Esophagus squamous epithelium (tissue), 5 donors: ENCODE data around the gene AHNAK. TPM values are rescaled to one million over a fixed set of nuclear protein-coding genes. Genes with fewer than 3 reads are reported as not detected.

Experiments
- DNase-seq: peaks from one replicate; lab custom pipeline; 2025; lab: John Stamatoyannopoulos, UW
- H3K27ac ChIP-seq, 4 donors: fragments of 200-600 bp; sonication (generic); one replicate each; pipeline ENCODE4 v1.5.1; 2016 to 2019; ENCODE audit warnings: mild to moderate bottlenecking in 1 of 4
- H3K27me3 ChIP-seq, 4 donors: fragments of 200-600 bp; sonication (generic); 1 replicate in 3 of 4; 2 replicates in 1 of 4; pipeline versions ENCODE4 v1.5.1 to v1.6.0; 2017 to 2021; ENCODE audit warnings: antibody characterized with exemption in 1 of 4
- H3K36me3 ChIP-seq, 3 donors: fragments of 200-600 bp; sonication (generic); one replicate each; pipeline ENCODE4 v1.5.1; 2016 to 2019
- H3K4me1 ChIP-seq, 3 donors: fragments of 200-600 bp; sonication (generic); one replicate each; pipeline ENCODE4 v1.5.1; 2017 to 2019
- H3K4me3 ChIP-seq, 4 donors: fragments of 200-600 bp; sonication (generic); 1 replicate in 3 of 4; 2 replicates in 1 of 4; pipeline ENCODE4 v1.5.1; 2016 to 2019; ENCODE audit warnings: mild to moderate bottlenecking in 2 of 4, moderate library complexity in 1 of 4
- H3K9me3 ChIP-seq, 3 donors: fragments of 200-600 bp; sonication (generic); one replicate each; pipeline ENCODE4 v1.5.1; 2016 to 2019
- CTCF ChIP-seq, 6 experiments: fragments of 450-650 bp in 4 of 6; fragments of 200-600 bp in 2 of 6; sonication (generic) in 2 of 6; IDR thresholded peaks; one replicate each; pipeline ENCODE4 v1.5.1; 2016 to 2019; ENCODE audit warnings: antibody characterized with exemption in 6 of 6, mild to moderate bottlenecking in 4 of 6, moderate library complexity in 4 of 6
- POLR2A ChIP-seq, 4 donors: fragments of 450-650 bp; IDR thresholded peaks; one replicate each; pipeline ENCODE4 v1.6.1; 2017; ENCODE audit warnings: antibody characterized with exemption in 4 of 4, mild to moderate bottlenecking in 4 of 4, moderate library complexity in 3 of 4
- WGBS, 2 donors: methylation state at CpG; one replicate each; pipeline ENCODE4 v1.1.5; 2018; 5-methylcytosine and 5-hydroxymethylcytosine counted together
- intact Hi-C: fragments of 100-400 bp; cut with DNase I; formaldehyde crosslinking; loops from one replicate; pipeline ENCODE4 v1.15.0; 2022
- total RNA-seq, 4 donors: library from RNA; depleted of rRNA; stranded (reverse); fragments of >200 nt; gene quantifications; one replicate each; pipeline ENCODE4 v1.1.0, GENCODE V29; 2016
- donor health status: DM: yes; HTN: yes; CAD: no.

Gene AHNAK
- total RNA-seq, 4 donors from 2014 or later: 695 to 1,250 (median 954) TPM

GRCh38 chr11:62580959-62581715 is 34.5 kb upstream of the AHNAK start:
- TF ChIP-seq CTCF (IDR thresholded peaks at IDR 0.05): no peak
- no peak for TF ChIP-seq POLR2A (IDR thresholded peaks at IDR 0.05)
- Histone ChIP-seq H3K27me3 (no peaks in the 10 kb centered on the region), H3K4me3 (no peak overlapping the region), H3K4me1 (peaks cover 4 to 24% (median 5%) of the 10 kb centered on the region in 3 donors), H3K9me3 (no peaks in the 10 kb centered on the region), H3K27ac (no peak overlapping the region), H3K36me3 (peaks cover 0 to 95% (median 9%) of the 10 kb centered on the region in 3 donors)
- DNase-seq: no peak
- intact Hi-C loops: no loop called here
- 89 to 93% methylated on average over 11 of the region's 18 CpGs for WGBS, 2 donors

- no peak for TF ChIP-seq POLR2A (IDR thresholded peaks at IDR 0.05)
- TF ChIP-seq CTCF (IDR thresholded peaks at IDR 0.05): no peak
- H3K27me3 ChIP-seq: no peaks in the 10 kb centered on the region
- H3K27ac ChIP-seq: no peak overlapping the region
- intact Hi-C loops: no loop called here
- 82 to 88% methylated on average over 2 of the region's 2 CpGs for WGBS, 2 donors
- H3K4me3 ChIP-seq: no peak overlapping the region
- no peaks in the 10 kb centered on the region for H3K9me3 ChIP-seq
- no peak for DNase-seq
- H3K36me3 ChIP-seq: peaks cover 0 to 86% (median 9%) of the 10 kb centered on the region in 3 donors
- peaks cover 21 to 34% (median 23%) of the 10 kb centered on the region in 3 donors for H3K4me1 ChIP-seq
These were observed 32.6 kb upstream of the AHNAK start for GRCh38 chr11:62579252-62579651.

GRCh38 chr11:62578541-62578940 is 31.9 kb upstream of the AHNAK start:
- Histone ChIP-seq H3K27me3 (no peaks in the 10 kb centered on the region), H3K27ac (no peak overlapping the region), H3K36me3 (peaks cover 0 to 79% (median 9%) of the 10 kb centered on the region in 3 donors), H3K9me3 (no peaks in the 10 kb centered on the region), H3K4me1 (peaks cover 21 to 35% (median 23%) of the 10 kb centered on the region in 3 donors), H3K4me3 (no peak overlapping the region)
- no peak for DNase-seq
- intact Hi-C loops: no loop called here
- 95 to 100% methylated on average over 3 to 11 of the region's 11 CpGs for WGBS, 2 donors
- TF ChIP-seq CTCF (IDR thresholded peaks at IDR 0.05): no peak
- TF ChIP-seq POLR2A (IDR thresholded peaks at IDR 0.05): no peak

- DNase-seq: no peak
- TF ChIP-seq CTCF (IDR thresholded peaks at IDR 0.05) (no peak), POLR2A (IDR thresholded peaks at IDR 0.05) (no peak)
- H3K27me3 ChIP-seq: no peaks in the 10 kb centered on the region
- whole genome bisulfite sequencing, 2 donors: 64 to 67% methylated on average over 6 to 12 of the region's 12 CpGs
- no peaks in the 10 kb centered on the region for H3K9me3 ChIP-seq
- H3K4me1 ChIP-seq: peaks cover 24 to 45% (median 30%) of the 10 kb centered on the region in 3 donors
- H3K4me3 ChIP-seq: peak overlapping the region in 1 of 4 donors; percentile 7
- intact Hi-C loops: no loop called here
- peak overlapping the region; percentile 38 to 96 (median 93) for H3K27ac ChIP-seq
- peaks cover 0 to 73% (median 9%) of the 10 kb centered on the region in 3 donors for H3K36me3 ChIP-seq
These were observed 30.6 kb upstream of the AHNAK start for GRCh38 chr11:62577046-62577714.

- no peak overlapping the region for H3K4me3 ChIP-seq
- 83 to 100% methylated on average over 2 to 8 of the region's 14 CpGs for WGBS, 2 donors
- no peaks in the 10 kb centered on the region for H3K9me3 ChIP-seq
- intact Hi-C loops: no loop called here
- no peaks in the 10 kb centered on the region for H3K27me3 ChIP-seq
- DNase-seq: no peak
- TF ChIP-seq CTCF (IDR thresholded peaks at IDR 0.05) (no peak), POLR2A (IDR thresholded peaks at IDR 0.05) (no peak)
- peaks cover 0 to 73% (median 20%) of the 10 kb centered on the region in 3 donors for H3K36me3 ChIP-seq
- peaks cover 24 to 59% (median 35%) of the 10 kb centered on the region in 3 donors for H3K4me1 ChIP-seq
- H3K27ac ChIP-seq: peak overlapping the region in 3 of 4 donors; percentile 92 to 96 (median 94)
These were observed 29.2 kb upstream of the AHNAK start for GRCh38 chr11:62575837-62576236.
